MCF 10A (cell line): ENCODE results near the gene ABCC5. TPM values are rescaled to one million over a fixed set of nuclear protein-coding genes. Genes with fewer than 3 reads are reported as not detected.

ENCODE experiments used
- BruUV-seq: library from RNA; stranded (reverse); fragments of 400-500 nt; replicated peaks from 2 replicates; lab custom pipeline; 2021; lab: Mats Ljungman, UMichigan
- CTCF ChIA-PET: fragments of 300-600 bp; sonication (Branson Sonifier 250); formaldehyde crosslinking; extraction: SDS; loops from one replicate; lab custom pipeline; 2021; ENCODE audit warnings: antibody characterized with exemption, inconsistent platforms; lab: Yijun Ruan, JAX
- POLR2A ChIA-PET: fragments of 300-600, 350-650 bp; sonication (Branson Sonifier 250); formaldehyde crosslinking; extraction: SDS; loops from one replicate; lab custom pipeline; 2020; ENCODE audit warnings: antibody characterized with exemption, inconsistent platforms; lab: Yijun Ruan, JAX
- DNase-seq: peaks from one replicate; pipeline ENCODE4 v3.0.0-alpha.2; 2018; ENCODE audit not compliant: unreplicated experiment
- H3K27ac Mint-ChIP-seq: one replicate; pipeline ENCODE4 v1.8.0; 2022; ENCODE audit warnings: mild to moderate bottlenecking, low read depth, mixed read lengths; ENCODE audit not compliant: unreplicated experiment
- H3K27me3 Mint-ChIP-seq: one replicate; pipeline ENCODE4 v1.8.0; 2022; ENCODE audit warnings: mixed read lengths; ENCODE audit not compliant: insufficient read depth, unreplicated experiment
- H3K36me3 Mint-ChIP-seq: one replicate; pipeline ENCODE4 v1.8.0; 2022; ENCODE audit warnings: mild to moderate bottlenecking, moderate library complexity, mixed read lengths; ENCODE audit not compliant: insufficient read depth, unreplicated experiment
- H3K4me1 Mint-ChIP-seq: one replicate; pipeline ENCODE4 v1.8.0; 2022; ENCODE audit warnings: mixed read lengths; ENCODE audit not compliant: insufficient read depth, unreplicated experiment
- H3K4me3 Mint-ChIP-seq: one replicate; pipeline ENCODE4 v1.8.0; 2022; ENCODE audit warnings: mild to moderate bottlenecking, moderate library complexity, mixed read lengths; ENCODE audit not compliant: unreplicated experiment
- H3K9me3 Mint-ChIP-seq: one replicate; pipeline ENCODE4 v1.8.0; 2022; ENCODE audit warnings: mixed read lengths; ENCODE audit not compliant: unreplicated experiment
- intact Hi-C: fragments of 100-400 bp; cut with micrococcal nuclease; formaldehyde crosslinking; loops from 2 replicates; pipeline ENCODE4 v1.14.1; 2022
- total RNA-seq: library from RNA; stranded (reverse); gene quantifications from 2 replicates; pipeline ENCODE4 v1.2.3, GENCODE V29; 2022
- TF ChIP-seq, protein P1 (sequence below): fragments of 200-600 bp; IDR thresholded peaks from one replicate; pipeline ENCODE4 v1.8.0; 2022; ENCODE audit warnings: antibody characterized with exemption, mild to moderate bottlenecking; ENCODE audit not compliant: unreplicated experiment

The ABCC5 gene
- total RNA-seq, 1 experiment from 2014 or later: 16.5 TPM

DNA sequence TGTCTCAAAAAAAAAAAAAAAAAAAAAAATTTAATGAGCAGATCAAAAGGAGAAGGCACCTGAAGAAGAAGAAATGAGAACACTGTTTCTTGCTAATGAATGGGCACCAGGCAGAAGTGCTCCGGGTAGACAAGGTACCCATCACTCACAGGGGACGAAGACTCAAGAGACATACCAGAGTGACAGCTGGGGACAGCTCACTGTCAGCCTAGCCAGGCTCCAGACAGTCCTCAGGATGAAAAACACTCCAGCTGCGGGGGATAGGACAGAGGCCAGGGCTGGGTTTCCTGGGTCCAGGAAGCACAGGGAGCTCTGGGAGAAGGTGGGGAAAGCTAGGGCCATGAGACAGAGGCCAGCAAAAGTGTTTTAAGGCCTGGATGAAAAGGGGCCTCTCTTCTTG lies 84.5 kb downstream of the ABCC5 start:
- Mint-ChIP-seq H3K27ac (no peak overlapping the region), H3K36me3 (peaks cover 38% of the 10 kb centered on the region), H3K4me3 (no peak overlapping the region), H3K9me3 (no peaks in the 10 kb centered on the region), H3K27me3 (no peaks in the 10 kb centered on the region), H3K4me1 (no peaks in the 10 kb centered on the region)
- no TSS peak for BruUV-seq
- intact Hi-C loops: no loop called here
- TF ChIP-seq, protein P1, sequence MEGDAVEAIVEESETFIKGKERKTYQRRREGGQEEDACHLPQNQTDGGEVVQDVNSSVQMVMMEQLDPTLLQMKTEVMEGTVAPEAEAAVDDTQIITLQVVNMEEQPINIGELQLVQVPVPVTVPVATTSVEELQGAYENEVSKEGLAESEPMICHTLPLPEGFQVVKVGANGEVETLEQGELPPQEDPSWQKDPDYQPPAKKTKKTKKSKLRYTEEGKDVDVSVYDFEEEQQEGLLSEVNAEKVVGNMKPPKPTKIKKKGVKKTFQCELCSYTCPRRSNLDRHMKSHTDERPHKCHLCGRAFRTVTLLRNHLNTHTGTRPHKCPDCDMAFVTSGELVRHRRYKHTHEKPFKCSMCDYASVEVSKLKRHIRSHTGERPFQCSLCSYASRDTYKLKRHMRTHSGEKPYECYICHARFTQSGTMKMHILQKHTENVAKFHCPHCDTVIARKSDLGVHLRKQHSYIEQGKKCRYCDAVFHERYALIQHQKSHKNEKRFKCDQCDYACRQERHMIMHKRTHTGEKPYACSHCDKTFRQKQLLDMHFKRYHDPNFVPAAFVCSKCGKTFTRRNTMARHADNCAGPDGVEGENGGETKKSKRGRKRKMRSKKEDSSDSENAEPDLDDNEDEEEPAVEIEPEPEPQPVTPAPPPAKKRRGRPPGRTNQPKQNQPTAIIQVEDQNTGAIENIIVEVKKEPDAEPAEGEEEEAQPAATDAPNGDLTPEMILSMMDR: no peak
- ChIA-PET CTCF (interaction anchor here (2.0 kb wide), 1 partner anchor 38 kb away, joined by 8 read pairs; no protein-coding TSS in a partner anchor), POLR2A (interaction anchor here (0.8 kb wide), 1 partner anchor 81 kb away, joined by 3 read pairs; no protein-coding TSS in a partner anchor)
- no peak for DNase-seq

- BruUV-seq: no TSS peak
- ChIA-PET CTCF (interaction anchor here (2.0 kb wide), 1 partner anchor 36 kb away, joined by 8 read pairs; no protein-coding TSS in a partner anchor), POLR2A (no interaction called here)
- DNase-seq: no peak
- Mint-ChIP-seq H3K36me3 (peaks cover 35% of the 10 kb centered on the region), H3K4me3 (no peak overlapping the region), H3K9me3 (no peaks in the 10 kb centered on the region), H3K4me1 (no peaks in the 10 kb centered on the region), H3K27me3 (no peaks in the 10 kb centered on the region), H3K27ac (no peak overlapping the region)
- intact Hi-C loops: no loop called here
- TF ChIP-seq, protein P1: no peak
These were observed 85.8 kb downstream of the ABCC5 start for GRCh38 chr3:183931881-183932280.

GRCh38 chr3:183930086-183930485 lies 87.6 kb downstream of the ABCC5 start:
- H3K4me1 Mint-ChIP-seq: peaks cover 2% of the 10 kb centered on the region
- CTCF ChIA-PET: no interaction called here
- H3K4me3 Mint-ChIP-seq: no peak overlapping the region
- H3K9me3 Mint-ChIP-seq: no peaks in the 10 kb centered on the region
- no peak for DNase-seq
- intact Hi-C loops: no loop called here
- H3K36me3 Mint-ChIP-seq: peaks cover 18% of the 10 kb centered on the region
- TF ChIP-seq, protein P1: no peak
- H3K27ac Mint-ChIP-seq: no peak overlapping the region
- no peaks in the 10 kb centered on the region for H3K27me3 Mint-ChIP-seq
- POLR2A ChIA-PET: no interaction called here
- BruUV-seq: no TSS peak

- no peak overlapping the region for H3K4me3 Mint-ChIP-seq
- no peaks in the 10 kb centered on the region for H3K9me3 Mint-ChIP-seq
- intact Hi-C loops: loop anchor here (5.0 kb wide), 1 partner anchor 90 kb away; the partner anchor contains the start of gene ABCC5
- H3K27me3 Mint-ChIP-seq: no peaks in the 10 kb centered on the region
- POLR2A ChIA-PET: no interaction called here
- H3K27ac Mint-ChIP-seq: no peak overlapping the region
- no peak for DNase-seq
- no TSS peak for BruUV-seq
- CTCF ChIA-PET: interaction anchor here (0.7 kb wide), 1 partner anchor 728 kb away, joined by 3 read pairs; no protein-coding TSS in a partner anchor
- peaks cover 12% of the 10 kb centered on the region for H3K4me1 Mint-ChIP-seq
- H3K36me3 Mint-ChIP-seq: peaks cover 35% of the 10 kb centered on the region
- TF ChIP-seq, protein P1: no peak
These were observed 90.6 kb downstream of the ABCC5 start for GRCh38 chr3:183927059-183927458.
